CD8-positive, alpha-beta memory T cell (primary cell): ENCODE data around the gene LYRM4. TPM values are rescaled to one million over a fixed set of nuclear protein-coding genes. Genes with fewer than 3 reads are reported as not detected.

Experiments
- CTCF ChIA-PET: fragments of 350-600 bp; sonication (Branson Sonifier 250); formaldehyde crosslinking; loops from one replicate; lab custom pipeline; 2021; ENCODE audit warnings: antibody characterized with exemption; lab: Charles Lee
- POLR2A ChIA-PET: fragments of 350-600 bp; sonication (Branson Sonifier 250); formaldehyde crosslinking; loops from one replicate; lab custom pipeline; 2021; ENCODE audit warnings: antibody characterized with exemption; lab: Charles Lee
- DNase-seq, 5 donors: peaks; one replicate each; pipeline versions ENCODE4 v3.0.0 to v3.0.0-alpha.2; 2020 to 2022; ENCODE audit warnings: mixed read lengths in 1 of 5
- H3K27ac ChIP-seq: one replicate; pipeline ENCODE4 v1.7.0; 2013; ENCODE audit warnings: low read depth, mild to moderate bottlenecking, low read length, moderate library complexity
- H3K27me3 ChIP-seq: 2 replicates; pipeline ENCODE4 v1.7.0; 2013; ENCODE audit warnings: low read length, mild to moderate bottlenecking; ENCODE audit not compliant: insufficient read depth, poor library complexity, severe bottlenecking
- H3K36me3 ChIP-seq: 2 replicates; pipeline ENCODE4 v1.7.0; 2013; ENCODE audit warnings: mild to moderate bottlenecking, low read length, moderate library complexity; ENCODE audit not compliant: insufficient read depth
- H3K4me1 ChIP-seq: 2 replicates; pipeline ENCODE4 v1.7.0; 2013; ENCODE audit warnings: mild to moderate bottlenecking, low read length, moderate library complexity; ENCODE audit not compliant: insufficient read depth
- H3K4me3 ChIP-seq: 2 replicates; pipeline ENCODE4 v1.7.0; 2013; ENCODE audit warnings: mild to moderate bottlenecking, low read length
- H3K9me3 ChIP-seq: 2 replicates; pipeline ENCODE4 v1.7.0; 2013; ENCODE audit warnings: mild to moderate bottlenecking, low read length
- H3K27ac Mint-ChIP-seq, 8 donors: one replicate each; pipeline ENCODE4 v1.8.0; 2020 to 2021; ENCODE audit warnings: mixed read lengths in 8 of 8, mild to moderate bottlenecking in 6 of 8, inconsistent platforms in 3 of 8, moderate library complexity in 3 of 8
- H3K27me3 Mint-ChIP-seq, 2 donors: one replicate each; pipeline ENCODE4 v1.8.0; 2020 to 2021; ENCODE audit warnings: mixed read lengths in 2 of 2, mild to moderate bottlenecking in 1 of 2, moderate library complexity in 1 of 2
- H3K36me3 Mint-ChIP-seq, 3 donors: one replicate each; pipeline ENCODE4 v1.8.0; 2020 to 2021; ENCODE audit warnings: mixed read lengths in 3 of 3, inconsistent platforms in 1 of 3, mild to moderate bottlenecking in 1 of 3
- H3K4me1 Mint-ChIP-seq, 3 donors: one replicate each; pipeline ENCODE4 v1.8.0; 2020 to 2021; ENCODE audit warnings: mixed read lengths in 3 of 3, inconsistent platforms in 1 of 3, mild to moderate bottlenecking in 1 of 3
- H3K4me3 Mint-ChIP-seq, 7 donors: one replicate each; pipeline ENCODE4 v1.8.0; 2020 to 2021; ENCODE audit warnings: mixed read lengths in 7 of 7, mild to moderate bottlenecking in 6 of 7, moderate library complexity in 4 of 7, inconsistent platforms in 2 of 7
- H3K9me3 Mint-ChIP-seq, 5 donors: one replicate each; pipeline ENCODE4 v1.8.0; 2020 to 2022; ENCODE audit warnings: mixed read lengths in 5 of 5, mild to moderate bottlenecking in 3 of 5, moderate library complexity in 2 of 5, inconsistent platforms in 1 of 5
- polyA plus RNA-seq: library from polyadenylated mRNA; unstranded; fragments of 300-500 nt; fragmentation: Illumina TruSeq; gene quantifications from one replicate; pipeline ENCODE4 v1.2.3, GENCODE V29; 2021
- total RNA-seq, 2 experiments: library from RNA; stranded (reverse); gene quantifications; one replicate each; pipeline ENCODE4 v1.2.3, GENCODE V29; 2021

LYRM4 gene
- total and polyA plus RNA-seq, 3 experiments from 2014 or later = 26.5 to 58.2 (median 55.1) TPM

DNA sequence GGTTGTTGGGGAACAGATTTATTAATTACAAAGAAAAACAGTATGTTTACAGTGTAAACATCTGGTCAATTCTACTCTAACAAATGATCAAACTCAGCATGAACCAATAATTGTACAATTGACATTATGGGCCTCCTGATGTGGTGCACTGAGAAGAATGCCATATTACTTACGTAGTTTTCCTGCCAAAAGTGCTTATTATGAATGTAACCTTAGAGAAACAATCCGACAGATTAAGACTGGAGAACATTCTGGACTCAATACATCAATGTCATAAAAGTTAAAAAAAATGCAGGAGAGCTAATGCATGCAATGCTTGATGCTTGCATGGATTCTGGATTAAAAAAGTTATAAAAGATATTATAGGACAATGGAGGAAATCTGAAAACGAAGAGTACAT is 69.0 kb downstream of the LYRM4 start:
- Histone ChIP-seq H3K4me1 (no peaks in the 10 kb centered on the region), H3K27me3 (no peaks in the 10 kb centered on the region), H3K27ac (no peak overlapping the region), H3K9me3 (no peaks in the 10 kb centered on the region), H3K36me3 (no peaks in the 10 kb centered on the region), H3K4me3 (no peak overlapping the region)
- Mint-ChIP-seq H3K9me3 (no peaks in the 10 kb centered on the region), H3K4me3 (no peak overlapping the region), H3K36me3 (peaks cover 0 to 5% (median 1%) of the 10 kb centered on the region in 3 donors), H3K27ac (no peak overlapping the region), H3K27me3 (no peaks in the 10 kb centered on the region), H3K4me1 (no peaks in the 10 kb centered on the region)
- ChIA-PET POLR2A (no interaction called here), CTCF (interaction anchor here (0.9 to 1.0 kb wide), 2 partner anchors 17 to 48 kb away, joined by 3 read pairs; no protein-coding TSS in a partner anchor)
- DNase-seq = no peak

DNA sequence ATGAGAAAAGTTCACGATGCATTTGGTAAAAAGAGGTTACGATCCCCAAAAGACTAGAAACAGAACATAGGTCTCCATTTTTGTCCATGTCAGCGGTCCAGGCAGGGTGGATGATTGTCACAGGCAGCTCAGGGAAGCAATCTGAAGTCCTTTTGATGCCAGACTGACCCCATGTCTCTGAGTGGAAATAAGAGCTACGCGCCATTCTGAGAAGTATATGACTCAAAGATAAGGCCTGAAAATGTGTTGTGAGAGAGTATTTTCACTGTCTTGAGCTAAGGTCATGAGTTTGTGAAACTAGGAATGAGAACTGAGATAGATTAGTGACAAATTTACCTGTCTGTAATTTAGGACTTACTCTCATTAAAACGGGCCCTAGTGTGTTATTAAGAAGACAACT is 69.5 kb downstream of the LYRM4 start:
- no peaks in the 10 kb centered on the region for H3K4me1 Mint-ChIP-seq
- no peaks in the 10 kb centered on the region for H3K27me3 Mint-ChIP-seq
- DNase-seq = no peak
- no peaks in the 10 kb centered on the region for H3K36me3 ChIP-seq
- POLR2A ChIA-PET = no interaction called here
- H3K9me3 Mint-ChIP-seq = no peaks in the 10 kb centered on the region
- CTCF ChIA-PET = interaction anchor here (0.9 to 1.0 kb wide), 2 partner anchors 17 to 47 kb away, joined by 3 read pairs; no protein-coding TSS in a partner anchor
- H3K4me3 ChIP-seq = no peak overlapping the region
- no peak overlapping the region for H3K27ac Mint-ChIP-seq
- H3K9me3 ChIP-seq = no peaks in the 10 kb centered on the region
- H3K27me3 ChIP-seq = no peaks in the 10 kb centered on the region
- H3K4me3 Mint-ChIP-seq = no peak overlapping the region
- no peak overlapping the region for H3K27ac ChIP-seq
- peaks cover 2 to 5% (median 3%) of the 10 kb centered on the region in 3 donors for H3K36me3 Mint-ChIP-seq
- no peaks in the 10 kb centered on the region for H3K4me1 ChIP-seq

DNA sequence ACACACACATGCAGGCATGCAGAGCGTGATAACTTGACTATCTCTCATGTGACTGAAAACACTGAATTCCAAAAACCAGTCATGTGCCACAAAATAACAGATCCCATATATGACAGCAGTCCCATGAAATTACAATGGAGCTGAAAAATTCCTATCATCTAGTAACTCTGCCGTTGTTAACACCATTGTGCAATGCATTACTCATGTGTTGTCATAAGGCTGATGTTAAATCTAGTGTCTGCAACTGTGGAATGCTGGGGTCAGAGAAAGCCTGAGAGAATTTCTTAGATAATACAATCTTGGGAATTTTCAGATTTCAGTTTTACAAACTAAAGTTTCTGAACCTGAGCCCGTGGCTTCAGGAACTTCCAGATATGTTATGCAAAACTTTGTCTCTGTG is 70.2 kb downstream of the LYRM4 start:
- Mint-ChIP-seq H3K4me1 (no peaks in the 10 kb centered on the region), H3K27me3 (no peaks in the 10 kb centered on the region), H3K27ac (no peak overlapping the region), H3K9me3 (no peaks in the 10 kb centered on the region), H3K36me3 (peaks cover 6 to 11% (median 8%) of the 10 kb centered on the region in 3 donors), H3K4me3 (no peak overlapping the region)
- CTCF ChIA-PET = interaction anchor here (1.0 kb wide), 1 partner anchor 47 kb away, joined by 3 read pairs; no protein-coding TSS in a partner anchor
- no peaks in the 10 kb centered on the region for H3K9me3 ChIP-seq
- H3K27ac ChIP-seq = no peak overlapping the region
- no peaks in the 10 kb centered on the region for H3K36me3 ChIP-seq
- no peaks in the 10 kb centered on the region for H3K27me3 ChIP-seq
- no peaks in the 10 kb centered on the region for H3K4me1 ChIP-seq
- H3K4me3 ChIP-seq = no peak overlapping the region
- no peak for DNase-seq
- POLR2A ChIA-PET = no interaction called here

GRCh38 chr6:5188646-5189045 is 72.1 kb downstream of the LYRM4 start:
- Histone ChIP-seq H3K36me3 (no peaks in the 10 kb centered on the region), H3K27ac (no peak overlapping the region), H3K27me3 (no peaks in the 10 kb centered on the region), H3K9me3 (no peaks in the 10 kb centered on the region), H3K4me3 (no peak overlapping the region), H3K4me1 (no peaks in the 10 kb centered on the region)
- POLR2A ChIA-PET = no interaction called here
- no peak overlapping the region for H3K27ac Mint-ChIP-seq
- no peaks in the 10 kb centered on the region for H3K27me3 Mint-ChIP-seq
- peaks cover 7 to 13% (median 10%) of the 10 kb centered on the region in 3 donors for H3K36me3 Mint-ChIP-seq
- no peak overlapping the region for H3K4me3 Mint-ChIP-seq
- no peaks in the 10 kb centered on the region for H3K4me1 Mint-ChIP-seq
- CTCF ChIA-PET = no interaction called here
- no peak for DNase-seq
- H3K9me3 Mint-ChIP-seq = no peaks in the 10 kb centered on the region

GRCh38 chr6:5184878-5185277 is 75.9 kb downstream of the LYRM4 start:
- POLR2A ChIA-PET = no interaction called here

GRCh38 chr6:5184218-5184617 is 76.5 kb downstream of the LYRM4 start:
- Histone ChIP-seq H3K27ac (no peak overlapping the region), H3K4me1 (peaks cover 6% of the 10 kb centered on the region), H3K36me3 (no peaks in the 10 kb centered on the region), H3K9me3 (no peaks in the 10 kb centered on the region), H3K4me3 (no peak overlapping the region), H3K27me3 (no peaks in the 10 kb centered on the region)
- no peak overlapping the region for H3K4me3 Mint-ChIP-seq
- CTCF ChIA-PET = no interaction called here
- H3K27ac Mint-ChIP-seq = no peak overlapping the region
- no peaks in the 10 kb centered on the region for H3K27me3 Mint-ChIP-seq
- H3K4me1 Mint-ChIP-seq = peaks cover 3 to 7% (median 4%) of the 10 kb centered on the region in 3 donors
- POLR2A ChIA-PET = no interaction called here
- H3K9me3 Mint-ChIP-seq = no peaks in the 10 kb centered on the region
- peaks cover 10 to 15% (median 15%) of the 10 kb centered on the region in 3 donors for H3K36me3 Mint-ChIP-seq
- no peak for DNase-seq

More at GRCh38 chr6:5184878-5185277, 75.9 kb downstream of the LYRM4 start:
- DNase-seq = no peak
- Histone ChIP-seq H3K27me3 (no peaks in the 10 kb centered on the region), H3K4me3 (no peak overlapping the region), H3K36me3 (no peaks in the 10 kb centered on the region), H3K4me1 (no peaks in the 10 kb centered on the region), H3K27ac (no peak overlapping the region), H3K9me3 (no peaks in the 10 kb centered on the region)
- CTCF ChIA-PET = no interaction called here
- H3K4me3 Mint-ChIP-seq = no peak overlapping the region
- peaks cover 10 to 15% (median 15%) of the 10 kb centered on the region in 3 donors for H3K36me3 Mint-ChIP-seq
- H3K9me3 Mint-ChIP-seq = no peaks in the 10 kb centered on the region
- H3K27me3 Mint-ChIP-seq = no peaks in the 10 kb centered on the region
- H3K4me1 Mint-ChIP-seq = peaks cover 0 to 4% (median 0%) of the 10 kb centered on the region in 3 donors
- no peak overlapping the region for H3K27ac Mint-ChIP-seq

DNA sequence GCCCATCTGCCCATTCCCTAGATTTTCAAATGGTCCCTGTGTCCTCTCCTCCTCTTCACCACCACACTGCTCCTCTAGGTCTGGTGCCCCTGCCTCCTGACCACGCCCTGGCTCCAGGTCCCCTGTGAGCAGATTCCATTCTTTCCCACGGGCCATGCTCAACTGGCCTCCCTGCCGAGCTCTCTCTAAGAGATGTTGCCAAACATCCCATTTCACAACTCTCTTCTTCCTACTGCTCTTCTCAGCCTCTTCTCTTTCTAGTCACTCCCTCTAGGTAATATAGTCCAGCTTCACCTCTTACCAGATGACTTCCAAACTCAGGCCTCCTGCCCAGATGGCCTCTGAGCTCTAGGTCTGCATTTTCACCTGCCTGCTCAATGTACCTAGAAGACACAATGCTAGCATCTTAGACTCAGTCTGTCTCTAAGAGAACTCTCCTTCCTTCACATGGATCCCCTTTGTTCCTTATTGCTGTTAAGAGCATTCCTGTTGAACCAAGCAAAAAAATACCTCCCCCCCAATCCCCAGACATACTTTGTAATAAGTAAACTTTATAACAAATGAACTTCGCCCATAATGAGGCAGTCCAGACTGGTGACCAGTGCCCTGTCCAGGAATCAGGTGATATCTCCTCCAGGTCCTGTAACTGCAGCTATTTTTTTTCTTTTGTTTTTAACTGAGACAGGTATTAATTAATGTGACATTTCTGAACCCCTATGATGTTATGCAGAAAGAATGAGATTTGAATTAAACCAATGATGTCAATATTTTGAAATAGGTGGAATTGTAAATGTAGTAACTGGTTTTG is 79.0 kb downstream of the LYRM4 start:
- H3K4me3 ChIP-seq = no peak overlapping the region
- ChIA-PET POLR2A (no interaction called here), CTCF (no interaction called here)
- no peak overlapping the region for H3K27ac ChIP-seq
- Mint-ChIP-seq H3K9me3 (no peaks in the 10 kb centered on the region), H3K4me1 (peaks cover 12 to 20% (median 17%) of the 10 kb centered on the region in 3 donors), H3K4me3 (no peak overlapping the region), H3K36me3 (peaks cover 9 to 15% (median 13%) of the 10 kb centered on the region in 3 donors), H3K27me3 (no peaks in the 10 kb centered on the region), H3K27ac (peak overlapping the region in 1 of 8 donors; percentile 64)
- H3K4me1 ChIP-seq = peaks cover 23% of the 10 kb centered on the region
- H3K27me3 ChIP-seq = no peaks in the 10 kb centered on the region
- H3K36me3 ChIP-seq = no peaks in the 10 kb centered on the region
- H3K9me3 ChIP-seq = no peaks in the 10 kb centered on the region
- no peak for DNase-seq

- Histone ChIP-seq H3K27me3 (no peaks in the 10 kb centered on the region), H3K4me3 (no peak overlapping the region), H3K4me1 (peaks cover 33% of the 10 kb centered on the region), H3K9me3 (no peaks in the 10 kb centered on the region), H3K27ac (no peak overlapping the region), H3K36me3 (no peaks in the 10 kb centered on the region)
- Mint-ChIP-seq H3K4me3 (no peak overlapping the region), H3K36me3 (peaks cover 4 to 10% (median 9%) of the 10 kb centered on the region in 3 donors), H3K27me3 (no peaks in the 10 kb centered on the region), H3K4me1 (peaks cover 21 to 28% (median 26%) of the 10 kb centered on the region in 3 donors), H3K9me3 (no peaks in the 10 kb centered on the region), H3K27ac (peak overlapping the region in 1 of 8 donors; percentile 52)
- POLR2A ChIA-PET = no interaction called here
- no peak for DNase-seq
- CTCF ChIA-PET = no interaction called here
These were observed 80.1 kb downstream of the LYRM4 start for GRCh38 chr6:5180636-5181035.
